Lung (tissue), 12 donors: Measurements from ENCODE around the gene PPP1R13B. TPM values are rescaled to one million over a fixed set of nuclear protein-coding genes. Genes with fewer than 3 reads are reported as not detected.

Source experiments
- ATAC-seq: fragments of 200-7000 bp; cut with Tn5 transposase; one replicate; pipeline ENCODE4 v1.9.1; 2020; ENCODE audit warnings: moderate number of reproducible peaks; ENCODE audit not compliant: insufficient read depth, low FRiP score
- DNase-seq, 3 donors: peaks; one replicate each; pipeline ENCODE4 v3.0.0-alpha.2; 2013 to 2017
- H3K27ac ChIP-seq, 2 donors: one replicate each; pipeline ENCODE4 v1.5.1; 2013; ENCODE audit warnings: mild to moderate bottlenecking in 2 of 2, moderate library complexity in 2 of 2, control low read depth in 1 of 2, inconsistent platforms in 1 of 2, low read depth in 1 of 2, low read length in 1 of 2
- H3K27me3 ChIP-seq, 3 donors: one replicate each; pipeline ENCODE4 v1.5.1; 2013; ENCODE audit warnings: low read length in 2 of 3; ENCODE audit not compliant: control insufficient read depth in 3 of 3, insufficient read depth in 3 of 3
- H3K36me3 ChIP-seq, 4 donors: one replicate each; pipeline ENCODE4 v1.5.1; 2013; ENCODE audit warnings: low read length in 4 of 4, mild to moderate bottlenecking in 1 of 4, moderate library complexity in 1 of 4; ENCODE audit not compliant: control insufficient read depth in 4 of 4, insufficient read depth in 4 of 4
- H3K4me1 ChIP-seq, 5 donors: one replicate each; pipeline ENCODE4 v1.5.1; 2013; ENCODE audit warnings: low read length in 5 of 5, mild to moderate bottlenecking in 2 of 5, moderate library complexity in 1 of 5; ENCODE audit not compliant: control insufficient read depth in 5 of 5, insufficient read depth in 5 of 5
- H3K4me3 ChIP-seq: one replicate; pipeline ENCODE4 v1.5.1; 2013; ENCODE audit warnings: mild to moderate bottlenecking, control low read depth, moderate library complexity
- H3K9ac ChIP-seq, 2 donors: one replicate each; pipeline ENCODE4 v1.5.1; 2013; ENCODE audit warnings: low read length in 2 of 2, control low read depth in 1 of 2; ENCODE audit not compliant: insufficient read depth in 1 of 2
- H3K9me3 ChIP-seq, 4 donors: one replicate each; pipeline ENCODE4 v1.5.1; 2013; ENCODE audit warnings: low read length in 3 of 4, mild to moderate bottlenecking in 1 of 4, moderate library complexity in 1 of 4; ENCODE audit not compliant: control insufficient read depth in 4 of 4, insufficient read depth in 3 of 4
- WGBS, 2 donors: extraction: QIAGEN DNeasy Blood & Tissue Kit; methylation state at CpG; one replicate each; pipeline ENCODE4 v1.1.7; 2013; 5-methylcytosine and 5-hydroxymethylcytosine counted together
- polyA plus RNA-seq, 2 donors: library from polyadenylated mRNA; stranded (reverse); fragments of 200-250 nt; gene quantifications; one replicate each; pipeline ENCODE4 v1.2.1, GENCODE V29; 2013
- total RNA-seq, 2 donors: library from RNA; depleted of rRNA in 1 of 2; stranded (reverse); fragments of >200 nt in 1 of 2; gene quantifications; one replicate each; pipeline ENCODE4 v1.2.1, GENCODE V29; 2014 to 2021
- TF ChIP-seq, protein P1 (sequence below): IDR thresholded peaks from 2 replicates; pipeline ENCODE4 v1.5.1; 2012; ENCODE audit warnings: mild to moderate bottlenecking; ENCODE audit errors: control extremely low read depth, extremely low read depth
- donor health status: control.
- donor health status: control.
- donor health status: Bipolar disorder and iron deficiency.
- donor health status: healthy.
- donor health status: DM: yes; HTN: yes; CAD: no.

The PPP1R13B gene
- total and polyA plus RNA-seq, 4 donors: 12.0 to 66.6 (median 38.4) TPM

DNA sequence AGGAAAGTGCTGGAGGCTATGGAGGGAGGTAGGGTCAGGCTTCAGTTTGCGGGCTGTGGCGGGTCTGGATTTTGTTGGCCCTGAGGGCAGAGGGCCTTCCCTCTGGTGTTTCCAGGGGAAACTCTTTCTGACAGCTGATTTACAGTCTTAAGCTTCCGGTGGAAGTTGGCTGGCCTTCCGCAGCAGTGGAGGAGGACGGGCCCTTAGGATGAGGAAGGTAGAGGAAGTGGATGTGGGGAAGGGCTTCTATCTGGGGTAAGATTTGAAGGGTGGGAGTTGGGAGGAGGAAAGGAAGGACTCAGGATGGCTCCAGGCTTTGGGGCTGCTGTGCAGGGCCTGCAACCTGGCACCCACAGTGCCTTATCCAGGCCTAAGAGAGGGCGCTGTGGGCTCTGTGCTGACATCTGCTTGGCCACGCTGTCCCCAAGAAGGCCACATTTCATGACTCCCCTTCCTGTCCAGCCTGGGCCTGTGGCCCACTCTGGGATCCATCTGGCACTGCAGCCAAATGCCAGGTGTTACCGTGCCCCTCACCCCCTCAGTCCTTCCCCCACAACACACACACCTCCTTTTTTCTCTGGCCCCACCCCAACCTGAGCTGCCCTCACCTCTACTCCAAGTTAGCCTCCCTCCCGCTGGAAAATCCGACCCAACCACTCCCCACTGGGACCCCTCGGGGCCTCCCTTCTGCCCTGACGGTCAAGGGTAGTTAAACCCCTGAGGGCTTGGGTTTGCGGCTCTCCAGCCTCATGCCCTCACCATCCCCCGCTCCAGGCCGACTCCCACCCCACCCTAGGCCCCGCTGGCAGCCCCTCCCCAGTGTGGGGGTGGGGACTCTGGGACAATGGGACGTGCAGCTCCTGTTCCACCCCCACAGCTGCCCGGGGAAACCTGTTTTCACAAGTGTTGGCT lies 7.7 kb upstream of the PPP1R13B start:
- H3K4me1 ChIP-seq: peaks cover 0 to 21% (median 16%) of the 10 kb centered on the region in 5 donors
- TF ChIP-seq, protein P1, sequence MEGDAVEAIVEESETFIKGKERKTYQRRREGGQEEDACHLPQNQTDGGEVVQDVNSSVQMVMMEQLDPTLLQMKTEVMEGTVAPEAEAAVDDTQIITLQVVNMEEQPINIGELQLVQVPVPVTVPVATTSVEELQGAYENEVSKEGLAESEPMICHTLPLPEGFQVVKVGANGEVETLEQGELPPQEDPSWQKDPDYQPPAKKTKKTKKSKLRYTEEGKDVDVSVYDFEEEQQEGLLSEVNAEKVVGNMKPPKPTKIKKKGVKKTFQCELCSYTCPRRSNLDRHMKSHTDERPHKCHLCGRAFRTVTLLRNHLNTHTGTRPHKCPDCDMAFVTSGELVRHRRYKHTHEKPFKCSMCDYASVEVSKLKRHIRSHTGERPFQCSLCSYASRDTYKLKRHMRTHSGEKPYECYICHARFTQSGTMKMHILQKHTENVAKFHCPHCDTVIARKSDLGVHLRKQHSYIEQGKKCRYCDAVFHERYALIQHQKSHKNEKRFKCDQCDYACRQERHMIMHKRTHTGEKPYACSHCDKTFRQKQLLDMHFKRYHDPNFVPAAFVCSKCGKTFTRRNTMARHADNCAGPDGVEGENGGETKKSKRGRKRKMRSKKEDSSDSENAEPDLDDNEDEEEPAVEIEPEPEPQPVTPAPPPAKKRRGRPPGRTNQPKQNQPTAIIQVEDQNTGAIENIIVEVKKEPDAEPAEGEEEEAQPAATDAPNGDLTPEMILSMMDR: no peak
- 32 to 33% methylated on average over 17 to 18 of the region's 18 CpGs for WGBS, 2 donors
- H3K9me3 ChIP-seq: no peaks in the 10 kb centered on the region
- H3K9ac ChIP-seq: peak overlapping the region in 1 of 2 donors; percentile 28
- peak overlapping the region; percentile 43 to 87 for H3K27ac ChIP-seq
- no peaks in the 10 kb centered on the region for H3K36me3 ChIP-seq
- DNase-seq (peak; percentile 78 to 90 (median 89)), ATAC-seq (peak; percentile 58)
- H3K27me3 ChIP-seq: no peaks in the 10 kb centered on the region
- H3K4me3 ChIP-seq: no peak overlapping the region

DNA sequence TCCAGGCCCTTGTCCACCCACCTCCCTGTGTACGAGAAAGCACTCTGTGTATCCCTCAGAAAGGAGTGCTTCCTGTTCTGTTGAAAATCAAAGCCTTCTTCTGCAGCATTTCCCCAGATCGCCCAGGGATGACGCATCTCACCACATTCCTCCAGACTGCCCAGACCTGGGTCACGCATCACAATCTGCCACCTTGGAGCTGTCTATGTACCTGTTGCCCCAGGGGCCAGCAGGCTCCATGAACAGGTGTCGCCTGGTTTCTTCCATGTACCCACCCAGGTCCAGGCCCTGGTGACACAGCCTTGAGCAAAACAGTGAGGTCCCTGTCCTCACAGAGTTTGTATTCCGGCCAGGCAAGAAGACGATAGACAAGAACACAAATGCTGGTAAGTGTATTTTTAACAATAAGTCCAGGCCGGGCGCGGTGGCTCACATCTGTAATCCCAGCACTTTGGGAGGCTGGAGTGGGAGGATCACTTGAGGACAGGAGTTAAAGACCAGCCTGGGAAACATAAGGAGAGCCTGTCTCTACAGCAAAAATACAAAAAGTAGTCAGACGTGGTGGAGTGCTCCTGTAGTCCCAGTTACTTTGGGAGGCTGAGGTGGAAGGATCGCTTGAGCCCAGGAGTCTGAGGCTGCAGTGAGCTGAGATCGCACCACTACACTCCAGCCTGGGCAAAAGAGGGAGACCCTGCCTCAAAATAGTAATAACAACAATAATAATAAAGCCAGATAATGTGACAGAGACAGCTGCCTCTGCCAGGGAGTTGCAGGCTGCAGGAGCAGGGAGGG lies 6.8 kb upstream of the PPP1R13B start:
- ATAC-seq (no peak), DNase-seq (no peak)
- Histone ChIP-seq H3K27ac (peak overlapping the region in 1 of 2 donors; percentile 87), H3K4me1 (peaks cover 0 to 18% (median 16%) of the 10 kb centered on the region in 5 donors), H3K36me3 (no peaks in the 10 kb centered on the region), H3K9me3 (no peaks in the 10 kb centered on the region), H3K9ac (no peak overlapping the region), H3K27me3 (no peaks in the 10 kb centered on the region), H3K4me3 (no peak overlapping the region)
- 84 to 86% methylated on average over 13 of the region's 13 CpGs for WGBS, 2 donors
- TF ChIP-seq, protein P1: no peak

DNA sequence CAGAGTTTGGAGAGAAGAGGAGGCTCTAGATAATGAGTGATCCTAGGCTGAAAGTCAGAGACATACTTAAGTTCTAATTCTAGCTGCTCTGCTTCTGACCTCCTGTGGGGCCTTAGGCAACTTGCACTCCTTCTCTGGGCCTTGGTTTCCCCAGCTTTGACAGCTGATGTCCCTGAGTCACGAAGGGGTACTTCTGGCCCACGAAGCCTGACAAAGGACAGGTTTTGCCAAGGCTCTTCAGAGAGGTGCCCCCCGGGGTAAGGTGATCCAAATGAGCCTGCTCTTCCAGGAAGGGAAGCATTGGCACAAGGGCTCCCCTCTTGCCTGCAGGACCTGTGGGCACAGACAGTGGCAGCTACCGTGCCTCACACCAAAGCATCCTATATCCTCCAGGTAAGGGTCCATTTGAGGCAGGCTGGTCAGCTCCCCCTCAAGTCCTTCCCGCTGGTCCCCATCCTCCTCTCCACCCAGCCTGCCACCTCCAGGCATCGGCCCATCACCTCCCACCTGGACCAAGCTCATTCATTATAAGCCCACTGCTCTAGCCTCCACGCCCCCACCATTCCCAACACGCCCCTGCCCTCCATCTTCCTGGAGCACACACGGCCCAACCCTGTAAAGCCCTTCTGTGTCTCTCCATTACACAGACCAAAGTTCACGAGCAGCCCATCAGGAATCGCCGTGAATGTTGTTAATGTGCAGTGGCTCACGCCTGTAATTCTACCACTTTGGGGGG lies 1.9 kb upstream of the PPP1R13B start:
- Histone ChIP-seq H3K4me3 (no peak overlapping the region), H3K27ac (peak overlapping the region in 1 of 2 donors; percentile 94), H3K9ac (no peak overlapping the region), H3K27me3 (peaks cover 0 to 23% (median 17%) of the 10 kb centered on the region in 3 donors), H3K4me1 (peaks cover 0 to 12% (median 8%) of the 10 kb centered on the region in 5 donors), H3K9me3 (no peaks in the 10 kb centered on the region), H3K36me3 (no peaks in the 10 kb centered on the region)
- WGBS, 2 donors: 87 to 94% methylated on average over 13 of the region's 13 CpGs
- TF ChIP-seq, protein P1: no peak
- ATAC-seq (no peak), DNase-seq (no peak)
